ENCODE data around the gene WNT10A.

Gene WNT10A

DNA sequence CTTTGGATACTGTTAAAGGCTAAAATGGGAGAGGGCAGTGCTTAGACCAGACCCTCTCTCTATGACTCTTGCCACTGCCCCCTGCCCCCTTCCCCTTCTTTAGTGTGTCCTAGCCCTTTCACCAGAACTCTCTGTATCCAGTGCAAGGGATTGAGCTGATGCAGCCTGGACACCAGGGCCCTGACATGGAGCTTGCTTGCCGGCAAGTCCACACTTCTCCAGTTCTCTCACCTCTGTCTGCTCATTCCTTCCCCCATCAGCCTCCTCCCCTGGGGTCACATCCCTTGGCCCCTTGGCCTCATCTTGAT, 22.6 kb upstream of the WNT10A start:
- DNase-seq = no peak

- DNase-seq = peak; percentile 69
These were observed 21.7 kb upstream of the WNT10A start for GRCh38 chr2:218858671-218859555.

DNA sequence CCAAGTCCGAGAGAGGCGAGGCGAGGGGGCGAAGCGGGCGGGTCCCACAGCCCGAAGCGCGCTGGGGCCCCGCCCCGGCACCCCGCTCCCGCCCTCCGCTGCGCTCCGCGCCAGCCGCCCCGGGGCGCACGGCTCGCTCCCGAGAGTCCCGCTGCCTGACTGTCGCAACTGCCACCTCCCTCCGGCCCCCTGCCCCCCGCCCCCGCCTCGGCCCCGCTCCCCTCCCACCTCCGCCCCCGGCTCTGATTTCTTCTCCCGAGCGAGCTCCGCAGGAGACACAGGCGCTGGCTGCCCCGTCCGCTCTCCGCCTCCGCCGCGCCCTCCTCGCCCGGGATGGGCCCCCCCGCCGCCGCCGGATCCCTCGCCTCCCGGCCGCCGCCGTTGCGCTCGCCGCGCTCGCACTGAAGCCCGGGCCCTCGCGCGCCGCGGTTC, 21.1 kb upstream of the WNT10A start, which contains the start of gene WNT6:
Gene WNT6 (plus strand): TSS at position 250 of the 432 bp plus-strand sequence. CDS start 233 bp downstream, outside the sequence.
- DNase-seq = peak; percentile 54

GRCh38 chr2:218859988-218860831, 20.4 kb upstream of the WNT10A start:
- peak; percentile 61 for DNase-seq

DNA sequence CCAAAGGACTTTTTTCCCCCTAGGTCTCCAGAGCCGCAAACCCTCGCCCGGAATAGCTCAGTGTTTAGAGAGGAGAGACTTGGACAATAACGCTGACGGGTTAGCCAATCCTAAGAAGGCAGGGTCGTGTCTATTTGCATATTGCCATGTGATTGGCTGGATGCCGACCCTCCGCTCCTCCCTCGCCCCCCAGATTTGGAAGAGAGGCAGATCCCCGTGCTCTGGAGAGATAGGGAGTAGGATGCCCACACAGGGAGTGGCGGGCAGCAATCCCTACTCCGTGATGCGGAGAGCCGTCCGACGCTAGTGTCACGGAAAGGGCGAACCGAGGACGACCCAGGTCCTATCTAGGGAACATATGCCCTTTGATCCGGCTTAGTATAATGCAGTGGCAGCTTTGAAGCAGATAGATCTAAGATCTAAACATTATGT, 19.7 kb upstream of the WNT10A start:
- DNase-seq = peak; percentile 96

DNA sequence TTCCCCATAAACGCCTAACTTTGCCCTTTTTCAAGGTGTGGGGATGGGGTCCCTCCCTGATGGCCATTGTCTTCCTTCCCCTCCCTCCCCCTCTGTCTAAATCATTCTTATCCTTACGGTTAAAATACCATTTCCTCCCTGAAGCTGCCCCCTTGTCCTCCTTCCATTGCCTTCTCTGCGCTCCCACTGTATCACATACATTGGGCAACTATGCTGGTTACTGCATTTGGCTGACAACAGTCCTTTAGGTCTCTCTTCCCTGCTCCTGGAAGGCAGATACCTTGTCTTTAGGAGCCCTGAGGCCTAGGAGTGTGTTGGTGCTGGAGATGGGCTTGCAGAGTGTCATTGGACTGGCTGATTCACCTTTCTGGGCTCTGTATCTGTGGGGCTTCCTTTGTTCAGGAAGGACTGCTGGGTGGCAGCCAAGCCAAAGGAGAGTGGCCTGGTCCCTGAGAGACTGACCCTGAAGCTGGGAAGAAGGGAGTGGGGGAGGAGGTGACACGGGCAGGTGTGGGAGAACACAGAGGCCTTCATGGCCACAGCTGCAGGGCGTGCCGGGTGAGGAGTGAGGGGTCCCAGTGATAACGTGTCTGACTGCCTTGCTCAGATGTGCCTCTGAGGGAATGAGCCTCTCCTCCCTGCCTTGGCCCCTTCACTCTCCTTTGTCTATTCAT, 18.9 kb upstream of the WNT10A start:
- DNase-seq = no peak

DNA sequence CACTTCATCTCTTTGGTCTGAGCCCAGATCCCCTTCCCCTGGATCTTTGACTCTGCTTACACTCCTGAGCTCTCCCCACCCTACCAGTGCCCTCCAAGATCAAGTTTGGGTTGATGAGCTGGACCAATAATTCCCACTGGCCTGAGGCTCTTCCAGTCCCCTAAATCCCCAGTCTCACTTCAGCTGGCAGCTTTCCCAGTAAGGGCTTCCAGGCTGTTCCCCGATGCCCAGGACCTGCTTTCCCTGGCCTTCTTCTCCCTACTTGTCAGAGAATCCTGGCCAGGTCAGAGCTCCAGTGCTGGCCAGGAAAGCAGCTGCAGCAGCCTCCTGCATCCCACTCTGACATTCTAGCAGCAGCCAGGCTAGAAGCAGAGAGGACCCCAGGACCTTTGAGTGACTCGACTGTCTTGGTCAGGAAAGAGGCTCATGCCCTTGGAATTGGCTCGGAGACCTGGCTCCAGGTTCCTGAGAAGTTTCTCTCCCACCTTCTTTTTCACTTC, 17.6 kb upstream of the WNT10A start:
- no peak for DNase-seq

DNA sequence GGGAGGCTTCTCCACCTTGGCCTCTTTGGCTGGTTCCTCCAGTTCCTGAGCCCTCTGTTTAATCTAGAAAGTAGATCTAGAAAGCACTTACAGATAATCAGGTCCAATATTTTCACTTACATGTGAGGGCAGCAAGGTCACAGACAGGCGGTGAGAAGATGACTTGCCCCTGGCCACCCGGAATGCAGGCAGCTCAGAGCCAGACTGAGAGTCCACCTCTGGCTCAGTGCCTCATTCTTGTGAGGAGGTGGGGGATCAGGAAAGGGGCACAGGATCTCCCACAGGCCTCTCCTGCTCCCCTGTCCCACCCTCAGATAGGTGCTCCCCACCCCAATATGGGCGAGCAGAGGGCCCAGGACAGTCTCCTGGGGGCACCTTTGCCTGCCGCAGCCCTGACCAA, 15.3 kb upstream of the WNT10A start:
- no peak for DNase-seq

DNA sequence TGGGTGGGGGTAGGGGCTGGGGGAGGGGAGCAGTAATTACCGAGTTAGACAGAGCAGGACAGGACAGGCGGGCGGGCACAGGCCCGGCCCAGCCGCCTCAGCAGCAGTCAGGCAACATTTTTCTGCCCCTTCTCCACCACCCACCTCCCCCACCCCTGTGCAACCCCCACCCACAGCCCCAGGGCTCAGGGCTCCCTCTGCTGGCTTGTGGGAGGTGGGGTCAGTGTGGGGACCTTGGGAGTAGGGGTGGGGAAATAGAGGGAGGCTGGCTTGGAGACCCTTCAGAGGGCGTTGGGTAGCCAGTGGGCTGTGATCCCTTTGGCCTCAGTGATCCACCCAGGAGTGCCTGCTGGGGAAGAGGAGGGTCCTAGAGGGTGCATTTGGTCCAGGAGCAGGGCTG, 14.7 kb upstream of the WNT10A start:
- no peak for DNase-seq

GRCh38 chr2:218867900-218868299, 12.8 kb upstream of the WNT10A start:
- DNase-seq = no peak

DNA sequence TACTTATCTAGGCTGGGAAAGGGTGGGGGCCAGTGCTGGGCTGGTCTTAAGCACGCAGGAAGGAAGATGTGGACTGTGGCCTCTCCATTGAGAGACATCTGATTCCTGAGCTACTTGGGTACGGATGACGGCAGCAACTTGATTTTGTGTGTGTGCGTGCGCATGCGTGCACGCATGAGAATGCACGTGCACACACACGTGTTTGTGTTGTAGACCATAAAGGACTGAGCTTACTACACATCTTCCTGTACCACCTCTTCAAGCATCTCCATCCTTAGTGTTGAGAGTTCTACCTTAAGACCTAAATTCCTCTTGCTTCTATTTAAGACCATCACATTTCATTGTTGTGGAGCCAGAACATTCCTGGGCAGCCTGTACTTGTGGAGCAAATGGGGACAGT, 11.6 kb upstream of the WNT10A start:
- no peak for DNase-seq

DNA sequence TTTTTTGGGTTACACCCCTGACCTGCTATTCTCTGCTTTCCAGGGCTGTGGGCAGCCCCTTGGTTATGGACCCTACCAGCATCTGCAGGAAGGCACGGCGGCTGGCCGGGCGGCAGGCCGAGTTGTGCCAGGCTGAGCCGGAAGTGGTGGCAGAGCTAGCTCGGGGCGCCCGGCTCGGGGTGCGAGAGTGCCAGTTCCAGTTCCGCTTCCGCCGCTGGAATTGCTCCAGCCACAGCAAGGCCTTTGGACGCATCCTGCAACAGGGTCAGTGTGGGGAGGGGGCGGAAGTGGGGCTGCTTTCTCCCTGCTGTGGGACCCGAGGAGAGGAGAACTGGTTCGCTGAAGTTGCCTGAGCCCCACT, 9.7 kb upstream of the WNT10A start:
- no peak for DNase-seq

DNA sequence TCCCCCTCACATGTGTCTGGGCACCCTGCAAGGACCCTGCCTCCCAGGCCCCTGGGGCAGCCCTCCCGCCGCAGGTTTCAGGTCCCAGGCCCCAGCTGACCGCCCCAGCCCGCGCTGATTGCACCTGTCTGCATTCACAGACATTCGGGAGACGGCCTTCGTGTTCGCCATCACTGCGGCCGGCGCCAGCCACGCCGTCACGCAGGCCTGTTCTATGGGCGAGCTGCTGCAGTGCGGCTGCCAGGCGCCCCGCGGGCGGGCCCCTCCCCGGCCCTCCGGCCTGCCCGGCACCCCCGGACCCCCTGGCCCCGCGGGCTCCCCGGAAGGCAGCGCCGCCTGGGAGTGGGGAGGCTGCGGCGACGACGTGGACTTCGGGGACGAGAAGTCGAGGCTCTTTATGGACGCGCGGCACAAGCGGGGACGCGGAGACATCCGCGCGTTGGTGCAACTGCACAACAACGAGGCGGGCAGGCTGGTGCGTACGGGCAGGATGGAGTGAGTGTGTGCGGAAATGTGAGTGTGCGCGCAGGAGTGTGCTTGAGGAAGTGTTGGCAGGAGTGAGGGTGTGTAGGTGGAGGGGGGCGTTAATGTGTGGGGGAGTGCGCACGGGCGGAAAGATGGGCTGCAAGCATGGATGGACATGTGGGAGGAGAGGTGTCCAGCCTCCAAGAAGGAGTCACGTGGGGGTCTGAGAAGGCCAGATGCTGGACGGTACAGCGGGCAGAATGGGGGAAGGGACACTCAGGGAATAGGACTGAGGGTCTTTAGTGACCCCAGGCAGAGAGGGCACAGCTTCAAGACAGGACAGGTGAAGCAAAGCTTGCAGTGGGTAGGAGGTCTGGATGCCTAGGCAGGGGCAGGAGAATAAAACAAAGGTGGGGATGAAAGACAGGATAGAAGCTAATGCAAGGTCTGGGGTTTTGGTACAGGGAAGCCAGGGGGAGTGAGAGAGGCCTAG, 9.0 kb upstream of the WNT10A start:
- peak; percentile 35 for DNase-seq

GRCh38 chr2:218872645-218873358, 7.8 kb upstream of the WNT10A start:
- DNase-seq = no peak

DNA sequence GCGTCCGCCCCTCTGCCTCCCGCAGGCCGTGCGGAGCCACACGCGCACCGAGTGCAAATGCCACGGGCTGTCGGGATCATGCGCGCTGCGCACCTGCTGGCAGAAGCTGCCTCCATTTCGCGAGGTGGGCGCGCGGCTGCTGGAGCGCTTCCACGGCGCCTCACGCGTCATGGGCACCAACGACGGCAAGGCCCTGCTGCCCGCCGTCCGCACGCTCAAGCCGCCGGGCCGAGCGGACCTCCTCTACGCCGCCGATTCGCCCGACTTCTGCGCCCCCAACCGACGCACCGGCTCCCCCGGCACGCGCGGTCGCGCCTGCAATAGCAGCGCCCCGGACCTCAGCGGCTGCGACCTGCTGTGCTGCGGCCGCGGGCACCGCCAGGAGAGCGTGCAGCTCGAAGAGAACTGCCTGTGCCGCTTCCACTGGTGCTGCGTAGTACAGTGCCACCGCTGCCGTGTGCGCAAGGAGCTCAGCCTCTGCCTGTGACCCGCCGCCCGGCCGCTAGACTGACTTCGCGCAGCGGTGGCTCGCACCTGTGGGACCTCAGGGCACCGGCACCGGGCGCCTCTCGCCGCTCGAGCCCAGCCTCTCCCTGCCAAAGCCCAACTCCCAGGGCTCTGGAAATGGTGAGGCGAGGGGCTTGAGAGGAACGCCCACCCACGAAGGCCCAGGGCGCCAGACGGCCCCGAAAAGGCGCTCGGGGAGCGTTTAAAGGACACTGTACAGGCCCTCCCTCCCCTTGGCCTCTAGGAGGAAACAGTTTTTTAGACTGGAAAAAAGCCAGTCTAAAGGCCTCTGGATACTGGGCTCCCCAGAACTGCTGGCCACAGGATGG, 7.1 kb upstream of the WNT10A start:
- peak; percentile 54 for DNase-seq

DNA sequence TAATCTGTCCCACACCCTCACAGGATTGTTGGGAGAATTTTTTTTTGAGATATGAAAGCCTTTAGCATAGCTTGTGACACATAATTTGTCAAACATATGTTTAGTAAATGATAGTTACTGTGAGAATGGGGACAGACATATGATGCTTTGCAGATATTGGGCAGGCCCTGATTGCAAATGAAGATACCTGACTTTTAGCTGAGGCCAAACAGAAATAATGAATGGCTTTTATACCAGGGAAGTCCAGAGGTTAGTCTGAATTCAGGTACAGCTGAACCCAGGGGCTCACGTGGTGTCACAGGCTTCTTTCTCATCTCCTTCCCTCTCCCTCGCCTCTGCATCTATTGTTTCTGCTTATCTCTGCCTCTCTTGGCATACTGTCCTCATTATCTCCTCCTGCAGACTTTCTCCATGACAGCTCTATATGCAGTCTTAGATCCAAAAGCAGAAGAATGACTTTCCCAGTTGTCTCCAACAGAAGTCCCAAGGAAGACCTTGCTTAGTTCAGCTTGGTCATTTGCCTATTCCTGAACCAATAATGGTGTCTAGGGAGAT, 4.9 kb upstream of the WNT10A start:
- DNase-seq = no peak

- peak; percentile 93 for DNase-seq
These were observed 4.0 kb upstream of the WNT10A start for GRCh38 chr2:218876562-218877219.

DNA sequence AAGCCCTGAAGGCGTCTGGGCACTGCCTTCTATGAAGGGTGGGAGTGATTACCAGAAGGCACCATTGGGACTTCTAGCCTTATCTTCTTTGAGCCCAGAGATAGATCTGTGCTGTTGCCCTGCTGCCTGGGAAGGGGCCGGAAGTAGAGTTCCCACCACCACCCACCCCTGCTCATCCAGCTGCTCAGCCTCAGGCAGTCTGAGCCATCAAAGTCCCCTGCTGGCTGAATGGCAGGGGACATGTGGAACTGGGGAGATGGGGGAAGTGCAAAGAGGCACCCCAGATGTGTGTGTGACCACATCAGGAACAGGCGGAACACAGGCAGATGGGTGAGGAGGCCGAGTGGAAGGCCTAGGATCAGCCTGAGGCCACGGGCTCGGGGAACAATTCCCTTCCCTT, 3.3 kb upstream of the WNT10A start:
- peak; percentile 22 for DNase-seq

GRCh38 chr2:218877891-218878290, 2.8 kb upstream of the WNT10A start:
- DNase-seq = no peak

Measured in eye (tissue), 1 donor.